Measurements from ENCODE around the gene TPST2.

TPST2 gene

GRCh38 chr22:26558248-26558895 is 31.6 kb downstream of the TPST2 start:
- DNase-seq (ENCODE audit: extremely low read depth in 1 of 2, low read depth in 1 of 2) = no peak

GRCh38 chr22:26556904-26557303 is 33.0 kb downstream of the TPST2 start:
- no peak for DNase-seq (ENCODE audit: extremely low read depth in 1 of 2, low read depth in 1 of 2)

GRCh38 chr22:26555478-26555877 is 34.5 kb downstream of the TPST2 start:
- no peak for DNase-seq (ENCODE audit: extremely low read depth in 1 of 2, low read depth in 1 of 2)

GRCh38 chr22:26554956-26555355 is 35.0 kb downstream of the TPST2 start:
- no peak for DNase-seq (ENCODE audit: extremely low read depth in 1 of 2, low read depth in 1 of 2)

GRCh38 chr22:26553056-26553752 is 36.7 kb downstream of the TPST2 start:
- DNase-seq (ENCODE audit: extremely low read depth in 1 of 2, low read depth in 1 of 2) = no peak

- DNase-seq (ENCODE audit: extremely low read depth in 1 of 2, low read depth in 1 of 2) = no peak
These were observed 37.5 kb downstream of the TPST2 start for GRCh38 chr22:26552466-26552865.

GRCh38 chr22:26551568-26551967 is 38.4 kb downstream of the TPST2 start:
- no peak for DNase-seq (ENCODE audit: extremely low read depth in 1 of 2, low read depth in 1 of 2)

GRCh38 chr22:26550498-26551033 is 39.4 kb downstream of the TPST2 start:
- no peak for DNase-seq (ENCODE audit: extremely low read depth in 1 of 2, low read depth in 1 of 2)

GRCh38 chr22:26549902-26550497 is 39.9 kb downstream of the TPST2 start:
- DNase-seq (ENCODE audit: extremely low read depth in 1 of 2, low read depth in 1 of 2) = no peak

GRCh38 chr22:26548984-26549383 is 40.9 kb downstream of the TPST2 start:
- no peak for DNase-seq (ENCODE audit: extremely low read depth in 1 of 2, low read depth in 1 of 2)

GRCh38 chr22:26548303-26548702 is 41.6 kb downstream of the TPST2 start:
- no peak for DNase-seq (ENCODE audit: extremely low read depth in 1 of 2, low read depth in 1 of 2)

- DNase-seq (ENCODE audit: extremely low read depth in 1 of 2, low read depth in 1 of 2) = no peak
These were observed 42.1 kb downstream of the TPST2 start for GRCh38 chr22:26547837-26548236.

GRCh38 chr22:26547426-26547825 is 42.5 kb downstream of the TPST2 start:
- DNase-seq (ENCODE audit: extremely low read depth in 1 of 2, low read depth in 1 of 2) = peak; percentile 17 to 29

- no peak for DNase-seq (ENCODE audit: extremely low read depth in 1 of 2, low read depth in 1 of 2)
These were observed 43.6 kb downstream of the TPST2 start for GRCh38 chr22:26546282-26546681.

GRCh38 chr22:26545827-26546226 is 44.1 kb downstream of the TPST2 start:
- DNase-seq (ENCODE audit: extremely low read depth in 1 of 2, low read depth in 1 of 2) = no peak

GRCh38 chr22:26545385-26545784 is 44.5 kb downstream of the TPST2 start:
- no peak for DNase-seq (ENCODE audit: extremely low read depth in 1 of 2, low read depth in 1 of 2)

- DNase-seq (ENCODE audit: extremely low read depth in 1 of 2, low read depth in 1 of 2) = no peak
These were observed 45.4 kb downstream of the TPST2 start for GRCh38 chr22:26544489-26544888.

GRCh38 chr22:26542831-26543230 is 47.1 kb downstream of the TPST2 start:
- no peak for DNase-seq (ENCODE audit: extremely low read depth in 1 of 2, low read depth in 1 of 2)

- DNase-seq (ENCODE audit: extremely low read depth in 1 of 2, low read depth in 1 of 2) = no peak
These were observed 48.6 kb downstream of the TPST2 start for GRCh38 chr22:26541167-26541819.

- DNase-seq (ENCODE audit: extremely low read depth in 1 of 2, low read depth in 1 of 2) = no peak
These were observed 49.8 kb downstream of the TPST2 start for GRCh38 chr22:26540119-26540518.

- DNase-seq (ENCODE audit: extremely low read depth in 1 of 2, low read depth in 1 of 2) = no peak
These were observed 53.2 kb downstream of the TPST2 start for GRCh38 chr22:26536762-26537134.
